H1 (cell line): Measurements from ENCODE around the gene STAM.

Experiments used
- ATF2 ChIP-seq: IDR thresholded peaks from 2 replicates; pipeline ENCODE4 v1.6.1; 2012; ENCODE audit warnings: low read length, inconsistent platforms
- CEBPB ChIP-seq: IDR thresholded peaks from 2 replicates; pipeline ENCODE4 v1.6.1; 2012; ENCODE audit warnings: low read depth, low read length
- CTCF ChIP-seq, 3 experiments: IDR thresholded peaks; 1 replicate in 2 of 3; 2 replicates in 1 of 3; pipeline versions ENCODE4 v1.5.1 to v1.6.1; 2011; ENCODE audit warnings: low read length in 3 of 3, mild to moderate bottlenecking in 3 of 3, inconsistent platforms in 2 of 3, low read depth in 1 of 3, moderate library complexity in 1 of 3; ENCODE audit not compliant: insufficient read depth in 1 of 3; ENCODE audit errors: control extremely low read depth in 1 of 3
- EP300 ChIP-seq, 2 experiments: IDR thresholded peaks; 1 replicate in 1 of 2; 2 replicates in 1 of 2; pipeline ENCODE4 v1.6.1; 2011 to 2012; ENCODE audit warnings: low read depth in 2 of 2, low read length in 2 of 2, mild to moderate bottlenecking in 2 of 2, borderline replicate concordance in 1 of 2, inconsistent platforms in 1 of 2, moderate library complexity in 1 of 2
- GTF2F1 ChIP-seq: IDR thresholded peaks from 2 replicates; pipeline ENCODE4 v1.6.1; 2012; ENCODE audit warnings: low read depth, low read length, improper control_type of control experiment, borderline replicate concordance
- JUND ChIP-seq: IDR thresholded peaks from 2 replicates; pipeline ENCODE4 v1.6.1; 2011; ENCODE audit warnings: mild to moderate bottlenecking, improper control_type of control experiment, low read length
- MAX ChIP-seq: IDR thresholded peaks from 2 replicates; pipeline ENCODE4 v1.6.1; 2012; ENCODE audit warnings: inconsistent platforms
- PHF8 ChIP-seq: fragments of 200-600 bp; sonication (generic); conservative IDR thresholded peaks from 2 replicates; pipeline ENCODE4 v1.7.1; 2012; ENCODE audit warnings: low read depth, mild to moderate bottlenecking, inconsistent platforms, low read length, moderate library complexity
- TCF12 ChIP-seq: IDR thresholded peaks from 2 replicates; pipeline ENCODE4 v1.6.1; 2011; ENCODE audit warnings: low read depth, mild to moderate bottlenecking, low read length
- YY1 ChIP-seq: IDR thresholded peaks from 2 replicates; pipeline ENCODE4 v1.6.1; 2011; ENCODE audit warnings: low read depth, mild to moderate bottlenecking, low read length

GRCh38 chr10:17674566-17674965 is 30.6 kb downstream of the STAM start:
- TF ChIP-seq ATF2 (no peak), PHF8 (no peak), CEBPB (no peak), MAX (no peak), EP300 (IDR thresholded peaks at IDR 0.05; ENCODE audit: borderline replicate concordance in 1 of 2, low read depth in 2 of 2, low read length in 2 of 2) (no peak), CTCF (IDR thresholded peaks at IDR 0.05; ENCODE audit: control extremely low read depth in 1 of 3, insufficient read depth in 1 of 3, low read depth in 1 of 3, low read length in 3 of 3) (no peak), JUND (no peak), GTF2F1 (no peak), YY1 (no peak), TCF12 (no peak)
